Measurements from ENCODE around the gene KCNIP1. TPM values are rescaled to one million over a fixed set of nuclear protein-coding genes. Genes with fewer than 3 reads are reported as not detected.

Gene KCNIP1
- total RNA-seq, 2 experiments from 2014 or later: not detected

DNA sequence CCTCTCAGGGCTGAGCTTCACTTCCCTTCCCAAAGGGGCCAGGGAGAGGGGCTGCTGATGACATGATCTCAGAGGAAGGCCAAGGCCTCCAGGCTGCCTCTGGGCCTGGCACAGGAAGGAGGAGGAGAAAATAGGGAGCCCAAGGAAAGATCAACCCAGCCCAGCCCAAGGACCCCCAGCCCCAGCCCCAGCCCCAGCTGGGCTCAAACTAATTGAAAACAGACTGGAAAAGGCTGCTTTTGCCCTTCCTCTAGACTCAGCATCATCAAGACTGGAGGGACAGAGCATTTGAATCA is 18.3 kb upstream of the KCNIP1 start:
- Mint-ChIP-seq H3K27ac (no peak overlapping the region), H3K9me3 (ENCODE audit: insufficient read depth) (no peaks in the 10 kb centered on the region), H3K4me1 (ENCODE audit: low read depth) (no peaks in the 10 kb centered on the region), H3K4me3 (no peak overlapping the region), H3K27me3 (ENCODE audit: low read depth) (peaks cover 4% of the 10 kb centered on the region), H3K36me3 (ENCODE audit: low read depth) (no peaks in the 10 kb centered on the region)
- no peak for DNase-seq
- ChIA-PET POLR2A (no interaction called here), CTCF (no interaction called here)
- ATAC-seq: no peak

DNA sequence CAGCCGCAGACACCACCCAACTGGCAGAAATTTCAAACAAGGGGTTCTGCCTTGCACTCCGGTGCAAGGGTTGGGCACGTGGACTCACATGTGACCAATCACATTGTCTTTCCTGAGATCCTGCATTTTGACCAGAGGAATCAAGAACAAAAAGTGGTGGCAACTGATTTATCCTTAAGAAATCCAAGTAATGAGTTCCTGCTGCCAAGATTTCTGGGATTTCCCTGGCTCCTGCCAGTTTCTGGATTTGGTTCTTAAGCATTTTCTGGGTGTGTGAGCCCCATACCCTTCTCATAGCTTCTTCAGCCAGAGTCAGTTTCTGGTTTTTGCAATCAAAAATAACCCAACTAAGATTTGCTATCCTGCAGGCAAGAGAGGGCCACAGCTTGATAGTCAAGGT is 17.4 kb upstream of the KCNIP1 start:
- H3K27me3 Mint-ChIP-seq (ENCODE audit: low read depth): peaks cover 4% of the 10 kb centered on the region
- no peak overlapping the region for H3K27ac Mint-ChIP-seq
- H3K4me1 Mint-ChIP-seq (ENCODE audit: low read depth): no peaks in the 10 kb centered on the region
- DNase-seq (no peak), ATAC-seq (no peak)
- no peak overlapping the region for H3K4me3 Mint-ChIP-seq
- no peaks in the 10 kb centered on the region for H3K9me3 Mint-ChIP-seq (ENCODE audit: insufficient read depth)
- H3K36me3 Mint-ChIP-seq (ENCODE audit: low read depth): no peaks in the 10 kb centered on the region
- ChIA-PET POLR2A (no interaction called here), CTCF (no interaction called here)

DNA sequence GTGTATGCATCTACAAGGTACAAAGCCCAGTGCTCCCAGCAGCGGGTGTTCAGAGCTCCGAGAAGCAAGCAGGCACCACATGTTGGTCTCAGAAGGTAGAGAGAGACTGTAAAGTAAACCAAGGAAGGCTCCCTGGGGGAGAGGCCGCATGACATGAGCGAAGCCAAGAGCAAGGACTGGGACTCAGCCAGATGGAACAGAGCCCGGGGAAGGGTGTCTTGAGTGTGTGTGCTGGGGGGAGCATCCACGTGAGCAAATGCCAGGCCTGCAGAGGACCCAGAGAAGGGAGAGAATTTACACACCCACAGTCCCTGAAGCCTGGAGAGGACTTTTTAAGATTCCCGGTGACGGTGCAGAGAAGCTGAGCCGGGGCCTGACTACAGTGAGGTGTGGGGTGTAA is 15.2 kb upstream of the KCNIP1 start:
- Mint-ChIP-seq H3K27ac (no peak overlapping the region), H3K36me3 (ENCODE audit: low read depth) (no peaks in the 10 kb centered on the region), H3K27me3 (ENCODE audit: low read depth) (peaks cover under 1% of the 10 kb centered on the region), H3K4me3 (no peak overlapping the region), H3K9me3 (ENCODE audit: insufficient read depth) (no peaks in the 10 kb centered on the region), H3K4me1 (ENCODE audit: low read depth) (no peaks in the 10 kb centered on the region)
- POLR2A ChIA-PET: no interaction called here
- no peak for DNase-seq
- ATAC-seq: no peak
- CTCF ChIA-PET: no interaction called here

DNA sequence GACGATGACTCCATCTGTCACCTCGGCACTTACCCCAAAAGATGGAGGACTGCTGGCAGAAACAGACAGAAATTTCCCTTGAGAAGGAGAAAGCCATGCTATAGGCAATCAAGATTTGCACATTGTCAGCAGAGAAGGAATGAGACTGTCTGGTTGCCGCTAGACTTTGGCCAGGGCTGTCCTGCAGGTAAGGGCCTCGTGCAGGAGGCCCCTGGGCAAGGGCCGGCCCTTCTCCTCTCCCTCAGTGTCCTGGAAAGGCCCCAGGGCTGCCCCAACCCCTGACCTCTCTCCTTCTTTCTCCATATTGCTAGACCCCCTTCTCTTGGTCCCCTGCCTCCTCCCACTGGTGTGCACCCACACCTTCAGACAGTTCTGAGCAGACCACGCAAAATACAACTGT is 14.6 kb upstream of the KCNIP1 start:
- Mint-ChIP-seq H3K9me3 (ENCODE audit: insufficient read depth) (no peaks in the 10 kb centered on the region), H3K36me3 (ENCODE audit: low read depth) (no peaks in the 10 kb centered on the region), H3K27me3 (ENCODE audit: low read depth) (peaks cover 4% of the 10 kb centered on the region), H3K4me1 (ENCODE audit: low read depth) (no peaks in the 10 kb centered on the region), H3K27ac (no peak overlapping the region), H3K4me3 (no peak overlapping the region)
- ChIA-PET POLR2A (no interaction called here), CTCF (no interaction called here)
- ATAC-seq (no peak), DNase-seq (no peak)

DNA sequence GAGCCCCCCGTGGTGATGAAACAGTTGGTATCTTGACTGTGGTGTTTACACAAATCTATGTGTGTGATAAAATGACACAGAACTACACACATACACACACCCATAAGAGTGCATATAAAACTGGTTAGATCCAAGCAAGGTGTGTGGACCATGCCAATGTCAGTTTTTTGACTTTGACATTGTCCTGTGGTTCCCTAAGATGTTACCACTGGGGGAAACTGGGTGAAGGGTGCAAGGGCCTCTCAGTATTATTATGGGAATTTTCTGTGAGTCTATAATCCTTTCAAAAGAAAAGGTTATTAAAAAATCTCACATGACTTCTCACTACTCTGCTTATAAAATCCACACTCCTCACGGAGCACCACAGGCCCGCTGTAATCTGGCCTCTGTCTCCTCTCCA is 13.4 kb upstream of the KCNIP1 start:
- CTCF ChIA-PET: no interaction called here
- H3K27ac Mint-ChIP-seq: no peak overlapping the region
- ATAC-seq: no peak
- H3K27me3 Mint-ChIP-seq (ENCODE audit: low read depth): peaks cover 9% of the 10 kb centered on the region
- H3K36me3 Mint-ChIP-seq (ENCODE audit: low read depth): no peaks in the 10 kb centered on the region
- H3K9me3 Mint-ChIP-seq (ENCODE audit: insufficient read depth): no peaks in the 10 kb centered on the region
- POLR2A ChIA-PET: no interaction called here
- no peaks in the 10 kb centered on the region for H3K4me1 Mint-ChIP-seq (ENCODE audit: low read depth)
- no peak for DNase-seq
- H3K4me3 Mint-ChIP-seq: no peak overlapping the region

DNA sequence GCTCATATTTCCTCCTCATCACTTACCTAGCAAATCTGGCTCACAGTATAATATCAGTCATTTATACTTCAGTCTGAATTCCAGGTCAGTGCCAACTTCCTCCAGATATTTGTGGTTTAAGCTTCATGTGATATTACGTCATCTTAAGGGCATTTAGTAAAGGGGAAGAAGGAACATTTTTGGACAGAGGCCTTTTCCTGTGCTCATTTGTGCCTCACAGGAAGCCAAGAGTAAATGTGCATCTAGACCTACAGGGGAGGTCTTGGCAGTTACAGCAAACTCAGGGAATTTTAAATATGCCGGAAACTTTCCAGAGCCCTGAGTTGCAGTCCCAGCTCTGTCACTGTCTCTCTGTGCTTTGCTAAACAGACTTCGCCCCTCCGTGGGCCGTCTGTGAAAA is 12.3 kb upstream of the KCNIP1 start:
- Mint-ChIP-seq H3K27me3 (ENCODE audit: low read depth) (peaks cover 12% of the 10 kb centered on the region), H3K36me3 (ENCODE audit: low read depth) (no peaks in the 10 kb centered on the region), H3K4me1 (ENCODE audit: low read depth) (no peaks in the 10 kb centered on the region), H3K9me3 (ENCODE audit: insufficient read depth) (no peaks in the 10 kb centered on the region), H3K27ac (no peak overlapping the region), H3K4me3 (no peak overlapping the region)
- POLR2A ChIA-PET: no interaction called here
- ATAC-seq (no peak), DNase-seq (no peak)
- CTCF ChIA-PET: no interaction called here

DNA sequence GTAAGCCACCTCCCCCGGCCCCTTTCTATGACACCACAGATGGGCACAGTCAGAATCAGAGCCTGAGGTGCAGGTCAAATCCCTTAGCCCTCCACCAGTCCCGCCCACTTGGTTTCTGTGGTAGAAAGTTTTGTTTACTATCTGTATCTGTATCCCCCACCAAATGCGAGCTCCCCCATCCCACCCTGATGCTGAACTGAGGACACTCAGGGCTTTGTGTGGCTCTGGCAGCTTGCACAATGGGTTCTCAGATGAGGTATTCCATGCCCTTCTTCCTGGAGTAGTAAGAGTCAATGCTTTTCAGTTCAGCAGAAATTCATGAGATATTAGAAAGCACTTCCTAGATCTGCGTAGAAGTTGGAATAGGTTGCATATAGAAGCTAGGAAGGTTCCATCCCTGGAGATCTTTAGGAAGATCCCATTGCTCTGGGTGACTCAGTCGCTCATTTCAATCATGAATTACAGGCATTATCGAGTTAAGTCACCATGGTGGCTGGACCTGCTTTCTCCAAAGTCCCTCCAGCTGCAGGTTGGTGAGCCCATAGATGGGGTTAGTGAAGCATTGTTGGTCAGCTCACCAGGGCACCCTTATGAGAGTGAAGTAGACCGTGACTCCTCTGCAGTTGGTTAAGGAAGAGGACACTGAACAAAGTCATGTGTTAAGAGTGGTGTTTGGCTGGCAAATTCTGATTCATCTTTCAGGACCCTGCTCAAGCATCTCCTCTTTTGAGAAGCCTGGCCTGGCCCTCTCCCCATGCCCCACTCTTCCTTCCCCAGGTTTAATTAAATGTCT is 10.6 kb upstream of the KCNIP1 start:
- Mint-ChIP-seq H3K27me3 (ENCODE audit: low read depth) (peaks cover 19% of the 10 kb centered on the region), H3K27ac (no peak overlapping the region), H3K9me3 (ENCODE audit: insufficient read depth) (no peaks in the 10 kb centered on the region), H3K36me3 (ENCODE audit: low read depth) (no peaks in the 10 kb centered on the region), H3K4me1 (ENCODE audit: low read depth) (no peaks in the 10 kb centered on the region), H3K4me3 (no peak overlapping the region)
- DNase-seq (no peak), ATAC-seq (no peak)
- POLR2A ChIA-PET: no interaction called here
- CTCF ChIA-PET: no interaction called here

DNA sequence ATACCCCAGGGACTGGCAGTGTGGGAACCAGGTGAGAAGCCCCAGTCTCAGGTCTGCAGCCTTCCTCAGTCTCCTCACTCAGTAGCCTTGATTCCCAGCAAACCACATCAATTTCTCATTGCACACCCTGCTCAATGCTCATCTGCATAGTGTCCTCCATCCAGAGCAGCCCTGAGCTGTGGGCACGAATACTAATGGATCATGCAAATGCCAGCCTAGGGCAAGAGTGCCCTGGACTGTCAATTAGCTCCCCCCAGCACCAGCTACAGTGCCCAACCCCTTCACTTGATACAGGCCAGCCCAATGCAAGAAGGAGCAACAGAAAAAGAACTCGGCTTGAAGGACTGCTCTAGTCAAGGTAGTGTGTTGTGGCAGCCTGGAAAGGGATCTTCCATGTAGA is 9.8 kb upstream of the KCNIP1 start:
- DNase-seq: no peak
- H3K27ac Mint-ChIP-seq: no peak overlapping the region
- no peaks in the 10 kb centered on the region for H3K9me3 Mint-ChIP-seq (ENCODE audit: insufficient read depth)
- peaks cover 21% of the 10 kb centered on the region for H3K27me3 Mint-ChIP-seq (ENCODE audit: low read depth)
- no peaks in the 10 kb centered on the region for H3K36me3 Mint-ChIP-seq (ENCODE audit: low read depth)
- no peak overlapping the region for H3K4me3 Mint-ChIP-seq
- ChIA-PET POLR2A (no interaction called here), CTCF (no interaction called here)
- no peak for ATAC-seq
- no peaks in the 10 kb centered on the region for H3K4me1 Mint-ChIP-seq (ENCODE audit: low read depth)

DNA sequence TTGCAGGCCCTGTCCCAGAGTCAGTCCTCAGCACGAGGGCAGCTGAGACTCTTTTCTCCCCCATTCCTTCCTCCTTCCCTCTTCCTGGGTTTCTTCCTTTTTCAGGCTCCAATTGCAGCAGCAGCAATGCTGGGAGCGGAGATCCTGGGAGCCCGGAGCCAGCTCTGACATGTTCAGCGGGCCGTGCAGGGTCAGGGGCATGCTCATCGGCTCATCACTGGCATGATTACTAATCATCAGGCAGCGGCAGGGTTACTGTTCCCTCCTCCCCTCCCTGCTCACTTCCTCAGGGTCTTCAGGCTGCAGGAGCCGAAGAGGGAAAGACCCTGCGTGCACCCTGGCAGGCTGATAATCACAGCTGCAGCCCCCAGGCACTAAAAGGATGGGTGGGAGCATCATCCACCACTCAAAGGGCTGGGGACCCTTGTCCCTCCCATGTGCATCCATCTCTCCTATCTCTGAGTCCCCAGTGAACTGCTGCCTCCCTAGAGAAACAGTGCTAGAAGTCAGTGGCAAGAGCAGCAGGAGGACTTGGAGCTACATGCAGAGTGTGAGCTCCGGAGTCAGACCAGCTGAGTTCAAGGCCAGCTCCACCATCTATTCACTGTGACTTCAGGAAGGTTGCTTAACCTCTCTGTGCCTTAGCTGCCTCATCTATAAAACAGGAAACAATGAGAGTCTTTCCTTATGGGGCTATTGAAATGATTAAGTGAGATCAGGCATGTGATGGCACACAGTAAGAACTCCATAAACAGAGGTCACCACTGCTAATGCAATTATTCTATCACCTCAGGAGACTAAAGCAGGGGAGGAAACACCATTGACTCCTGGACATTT is 7.8 kb upstream of the KCNIP1 start:
- ATAC-seq (no peak), DNase-seq (no peak)
- Mint-ChIP-seq H3K27ac (no peak overlapping the region), H3K4me1 (ENCODE audit: low read depth) (no peaks in the 10 kb centered on the region), H3K4me3 (no peak overlapping the region), H3K36me3 (ENCODE audit: low read depth) (no peaks in the 10 kb centered on the region), H3K9me3 (ENCODE audit: insufficient read depth) (no peaks in the 10 kb centered on the region), H3K27me3 (ENCODE audit: low read depth) (peaks cover 26% of the 10 kb centered on the region)
- POLR2A ChIA-PET: no interaction called here
- CTCF ChIA-PET: no interaction called here

DNA sequence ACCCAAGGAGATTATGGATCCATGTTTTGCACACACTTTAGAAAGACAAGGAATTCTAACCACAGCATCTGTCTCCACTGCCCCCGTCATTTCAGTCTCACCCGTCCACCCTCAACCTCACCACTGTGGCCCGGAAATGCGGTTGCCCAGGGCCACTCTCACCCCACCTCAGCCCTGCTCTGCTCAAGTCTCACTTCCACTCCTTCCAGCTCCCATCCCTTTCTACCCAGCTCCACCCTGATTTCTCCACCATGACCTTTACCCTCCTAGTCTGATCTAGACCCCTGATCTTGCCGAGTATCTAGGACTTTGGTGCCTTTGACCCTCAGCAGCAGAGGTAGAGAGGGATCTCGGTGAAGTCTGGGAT is 7.2 kb upstream of the KCNIP1 start:
- no peak overlapping the region for H3K4me3 Mint-ChIP-seq
- no peak overlapping the region for H3K27ac Mint-ChIP-seq
- peaks cover 28% of the 10 kb centered on the region for H3K27me3 Mint-ChIP-seq (ENCODE audit: low read depth)
- ChIA-PET CTCF (no interaction called here), POLR2A (no interaction called here)
- H3K4me1 Mint-ChIP-seq (ENCODE audit: low read depth): no peaks in the 10 kb centered on the region
- no peak for ATAC-seq
- H3K9me3 Mint-ChIP-seq (ENCODE audit: insufficient read depth): no peaks in the 10 kb centered on the region
- H3K36me3 Mint-ChIP-seq (ENCODE audit: low read depth): no peaks in the 10 kb centered on the region
- DNase-seq: no peak

DNA sequence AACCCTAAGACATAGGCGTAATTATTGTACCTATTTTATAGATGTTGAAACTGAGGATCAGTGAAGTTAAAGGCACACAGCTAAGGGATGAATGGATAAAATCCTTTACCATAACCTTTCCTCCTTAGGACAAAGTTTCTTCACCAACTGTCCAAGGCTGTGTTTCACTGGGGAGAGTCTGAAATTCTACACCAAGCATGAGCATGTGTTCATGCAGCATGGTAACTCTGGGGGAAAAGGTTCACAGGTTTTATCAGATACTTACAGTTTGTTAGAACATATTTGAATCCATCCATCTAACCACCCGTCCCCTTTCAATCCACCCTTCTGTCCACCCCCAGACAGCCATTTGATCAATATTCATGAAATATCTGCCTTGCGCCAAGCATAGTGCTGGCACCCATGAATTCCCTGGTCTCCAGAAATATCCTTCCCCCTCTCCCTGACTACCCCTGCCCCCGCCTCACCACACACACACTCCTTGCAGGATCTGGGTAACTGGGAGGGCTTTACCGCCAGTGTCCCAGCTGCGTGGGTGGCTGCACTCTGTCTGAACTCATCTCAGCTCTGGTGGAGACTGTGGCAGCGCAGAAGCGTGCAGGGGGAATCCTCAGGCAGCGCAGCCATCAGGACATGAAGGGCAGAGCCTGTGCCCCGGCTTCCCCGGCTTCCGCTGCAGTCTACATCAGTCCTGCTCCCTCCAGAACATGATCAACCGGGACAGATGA is 6.3 kb upstream of the KCNIP1 start:
- H3K27ac Mint-ChIP-seq: no peak overlapping the region
- no peaks in the 10 kb centered on the region for H3K9me3 Mint-ChIP-seq (ENCODE audit: insufficient read depth)
- H3K27me3 Mint-ChIP-seq (ENCODE audit: low read depth): peaks cover 34% of the 10 kb centered on the region
- no peaks in the 10 kb centered on the region for H3K36me3 Mint-ChIP-seq (ENCODE audit: low read depth)
- POLR2A ChIA-PET: no interaction called here
- no peaks in the 10 kb centered on the region for H3K4me1 Mint-ChIP-seq (ENCODE audit: low read depth)
- ATAC-seq (no peak), DNase-seq (no peak)
- no peak overlapping the region for H3K4me3 Mint-ChIP-seq
- CTCF ChIA-PET: no interaction called here

DNA sequence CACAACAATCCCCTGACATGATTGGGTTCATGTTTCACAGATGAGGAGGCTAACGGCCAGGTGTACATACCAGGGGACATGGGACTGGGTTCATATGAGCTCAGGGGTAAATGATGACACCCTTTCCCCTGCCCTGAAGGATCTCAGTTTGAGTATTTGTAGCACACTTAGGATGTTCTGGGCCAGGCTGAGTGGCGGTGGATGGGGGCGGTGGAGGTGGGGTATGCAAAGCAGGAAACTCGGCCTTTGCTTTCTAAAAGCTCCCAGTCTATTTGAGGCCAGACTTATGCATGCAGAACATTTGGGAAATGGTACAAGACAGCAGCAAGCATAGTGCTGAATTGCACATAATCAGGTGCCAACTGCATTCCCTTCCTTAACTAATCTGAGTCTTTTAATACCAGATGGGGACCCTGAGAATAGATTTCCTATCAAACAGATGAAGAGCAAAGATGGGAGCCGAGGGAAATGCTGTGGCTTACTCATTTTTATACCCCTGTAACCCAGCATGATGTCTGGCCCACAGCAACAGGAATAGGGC is 4.9 kb upstream of the KCNIP1 start:
- POLR2A ChIA-PET: no interaction called here
- ATAC-seq: no peak
- Mint-ChIP-seq H3K27ac (no peak overlapping the region), H3K36me3 (ENCODE audit: low read depth) (no peaks in the 10 kb centered on the region), H3K27me3 (ENCODE audit: low read depth) (peaks cover 42% of the 10 kb centered on the region), H3K4me1 (ENCODE audit: low read depth) (no peaks in the 10 kb centered on the region), H3K9me3 (ENCODE audit: insufficient read depth) (no peaks in the 10 kb centered on the region), H3K4me3 (no peak overlapping the region)
- DNase-seq: no peak
- CTCF ChIA-PET: no interaction called here

Data from activated CD8-positive, alpha-beta T cell treated with anti-CD3 and anti-CD28 coated beads, Interleukin-2, amount 10 ng/mL, durations not matched to agents 7 days and 5 days (primary cell).